Motor neuron (in vitro differentiated cells): ENCODE measurements around the gene FAM200C. TPM values are rescaled to one million over a fixed set of nuclear protein-coding genes. Genes with fewer than 3 reads are reported as not detected.

ENCODE experiments used
- ATAC-seq, 8 experiments: fragments of 200-7000 bp; cut with Tn5 transposase; replicated peaks in 6 of 8; 2 replicates each; pipeline ENCODE4 v1.8.0; 2021; ENCODE audit warnings: mild to moderate bottlenecking in 8 of 8, moderate library complexity in 8 of 8
- H3K27ac ChIP-seq, 2 donors: fragments of 250-450 bp; sonication (Bioruptor Pico); 2 replicates each; pipeline ENCODE4 v1.9.0; 2021; ENCODE audit warnings: antibody characterized with exemption in 2 of 2, mild to moderate bottlenecking in 2 of 2, moderate library complexity in 1 of 2
- H3K4me1 ChIP-seq, 2 donors: fragments of 250-450 bp; sonication (Bioruptor Pico); replicated peaks in 1 of 2; 2 replicates each; pipeline ENCODE4 v1.6.1; 2021; ENCODE audit warnings: antibody characterized with exemption in 2 of 2, mild to moderate bottlenecking in 2 of 2, moderate library complexity in 1 of 2
- H3K4me3 ChIP-seq, 5 donors: fragments of 250-450 bp; sonication (Bioruptor Pico); 2 replicates each; pipeline ENCODE4 v1.9.0; 2021; ENCODE audit warnings: antibody characterized with exemption in 5 of 5, mild to moderate bottlenecking in 5 of 5, moderate library complexity in 4 of 5
- WGBS, 10 experiments: fragments of 450-650 bp; shearing (Covaris generic); methylation state at CpG; one replicate each; pipeline ENCODE4 v1.0.0; 2022; 5-methylcytosine and 5-hydroxymethylcytosine counted together
- in situ Hi-C, 9 experiments: fragments of 400-800 bp; cut with MboI; loops; one replicate each; pipeline ENCODE4 v1.15.0; 2021; ENCODE audit warnings: low sequenced_read_pairs in 9 of 9, low pct_unique_long_range_greater_than_20kb in 2 of 9; ENCODE audit not compliant: unreplicated experiment in 9 of 9
- total RNA-seq, 8 experiments: library from RNA; unstranded; fragments of 300-600 nt; gene quantifications; 2 replicates each; pipeline versions ENCODE4 v1.2.3 to v1.2.4, GENCODE V29; 2022

The FAM200C gene
- total RNA-seq, 8 experiments from 2014 or later: 3.8 to 19.7 (median 11.6) TPM

GRCh38 chr5:160375166-160375565, 24.7 kb downstream of the FAM200C start:
- peak in 3 of 8 experiments; percentile 5 to 33 (median 18) for ATAC-seq
- in situ Hi-C loops: no loop called here
- Histone ChIP-seq H3K27ac (no peak overlapping the region), H3K4me3 (no peak overlapping the region), H3K4me1 (peaks cover 0 to 7% of the 10 kb centered on the region in 2 donors)

DNA sequence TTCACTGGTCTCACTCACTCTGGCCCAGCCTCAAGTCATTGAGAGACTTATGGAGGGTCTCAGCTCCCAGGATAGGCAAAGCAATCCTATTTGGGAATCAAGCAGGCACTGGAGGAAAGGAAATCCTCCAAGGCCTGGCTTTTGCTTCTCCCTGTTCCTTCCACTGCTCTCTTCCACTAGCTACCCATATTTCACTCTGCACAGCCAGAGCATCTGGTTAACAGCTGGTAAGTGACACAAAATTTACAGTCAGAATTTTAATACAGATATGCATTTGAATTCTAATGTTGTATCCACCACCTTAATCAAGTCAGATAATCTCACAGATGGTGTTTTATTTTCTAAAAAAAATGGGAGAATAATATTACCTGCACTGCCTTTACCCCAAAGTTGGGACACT, 28.6 kb downstream of the FAM200C start:
- in situ Hi-C loops: no loop called here
- H3K27ac ChIP-seq: no peak overlapping the region
- ATAC-seq: peak in 1 of 8 experiments; percentile 7
- no peak overlapping the region for H3K4me3 ChIP-seq
- no peaks in the 10 kb centered on the region for H3K4me1 ChIP-seq

DNA sequence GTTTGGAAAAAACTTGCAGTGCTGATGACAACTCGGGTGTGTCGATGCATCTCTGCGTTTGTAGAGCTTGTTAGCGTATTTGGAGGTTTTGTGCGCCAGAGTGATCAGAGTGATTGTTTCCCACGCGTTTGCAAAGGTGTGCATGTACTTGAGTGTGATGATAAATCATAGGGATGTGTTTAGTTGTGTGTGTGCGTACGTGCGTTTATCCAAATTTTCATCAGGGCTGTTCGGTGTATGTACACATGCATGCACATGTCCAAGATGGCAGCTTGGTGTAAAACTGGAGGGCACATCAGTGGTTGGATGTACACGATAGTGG, 29.2 kb downstream of the FAM200C start:
- ATAC-seq: peak in 2 of 8 experiments; percentile 23 to 35
- peak overlapping the region; percentile 29 to 50 (median 37) for H3K4me3 ChIP-seq
- in situ Hi-C loops: no loop called here

GRCh38 chr5:160369990-160370712, 29.7 kb downstream of the FAM200C start, which contains the start of gene C1QTNF2:
Gene C1QTNF2 (minus strand): TSS chr5:160370626. CDS start chr5:160355011, 15,615 bp downstream.
- in situ Hi-C loops: no loop called here
- peak within 1 kb of the TSS; percentile 29 to 50 (median 37) for H3K4me3 ChIP-seq
- peak; percentile 64 to 94 (median 86) for ATAC-seq
- no peaks in the 10 kb centered on the region for H3K4me1 ChIP-seq
- 0 to 50% (median 10%) methylated on average over 2 to 22 of the region's 45 CpGs; no CpG with 5 or more reads in 1 of the 10 experiments for WGBS, 10 experiments
- no peak within 1 kb of the TSS for H3K27ac ChIP-seq

More for the DNA sequence above, 29.2 kb downstream of the FAM200C start:
- Histone ChIP-seq H3K4me1 (no peaks in the 10 kb centered on the region), H3K27ac (no peak overlapping the region)
- 0 to 100% (median 20%) methylated on average over 1 to 12 of the region's 12 CpGs; no CpG with 5 or more reads in 3 of the 10 experiments for WGBS, 10 experiments

DNA sequence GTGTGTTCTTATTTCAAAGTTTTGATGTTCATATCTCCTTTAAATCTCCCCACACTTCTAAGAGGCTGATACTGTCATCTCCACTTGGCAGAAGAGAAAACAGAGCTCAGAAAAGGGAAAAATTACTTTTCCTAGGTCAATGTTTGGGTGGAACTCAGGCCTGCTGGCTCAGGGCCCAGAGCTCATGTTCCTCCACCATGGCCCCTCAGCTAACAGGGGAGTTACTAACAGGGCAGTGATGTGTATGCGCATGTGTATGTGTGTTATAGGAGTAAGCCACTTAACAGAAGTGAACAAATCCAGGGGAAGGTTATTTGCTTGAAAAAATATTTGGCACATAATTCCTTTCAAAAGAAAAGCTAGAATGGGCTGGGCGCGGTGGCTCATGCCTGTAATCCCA, 32.0 kb downstream of the FAM200C start:
- peak in 3 of 8 experiments; percentile 68 to 69 (median 69) for ATAC-seq
- Histone ChIP-seq H3K4me1 (peaks cover 8 to 9% of the 10 kb centered on the region in 2 donors), H3K27ac (no peak overlapping the region), H3K4me3 (no peak overlapping the region)
- in situ Hi-C loops: no loop called here
- 94 to 100% (median 98%) methylated on average over 1 to 3 of the region's 3 CpGs; no CpG with 5 or more reads in 6 of the 10 experiments for WGBS, 10 experiments

DNA sequence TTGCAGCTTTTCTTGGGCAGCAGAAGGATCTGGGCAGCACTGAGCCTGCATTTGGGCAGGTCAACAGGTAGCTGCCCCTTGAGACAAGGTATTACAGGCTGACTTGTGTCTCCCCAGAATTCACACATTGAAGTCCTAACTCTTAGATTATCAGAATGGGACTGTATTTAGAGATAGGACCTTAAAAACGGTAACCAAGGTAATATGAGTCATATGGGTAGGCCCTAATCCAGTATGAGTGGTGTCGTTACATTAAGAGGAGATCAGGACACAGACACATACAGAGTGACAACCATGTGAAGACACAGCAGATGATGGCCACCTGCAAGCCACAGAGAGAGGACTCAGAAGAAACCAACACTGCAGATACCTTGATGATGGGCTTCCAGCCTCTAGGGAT, 32.6 kb downstream of the FAM200C start:
- Histone ChIP-seq H3K27ac (no peak overlapping the region), H3K4me3 (no peak overlapping the region), H3K4me1 (peaks cover 8 to 9% of the 10 kb centered on the region in 2 donors)
- 33 to 85% (median 81%) methylated on average over 1 to 2 of the region's 2 CpGs; no CpG with 5 or more reads in 6 of the 10 experiments for WGBS, 10 experiments
- in situ Hi-C loops: no loop called here
- ATAC-seq: no peak

- Histone ChIP-seq H3K4me3 (no peak overlapping the region), H3K27ac (no peak overlapping the region), H3K4me1 (peaks cover 8 to 9% of the 10 kb centered on the region in 2 donors)
- WGBS, 10 experiments: 69 to 100% (median 91%) methylated on average over 2 of the region's 2 CpGs; no CpG with 5 or more reads in 2 of the 10 experiments
- ATAC-seq: no peak
- in situ Hi-C loops: no loop called here
These were observed 33.6 kb downstream of the FAM200C start for GRCh38 chr5:160366230-160366629.

GRCh38 chr5:160363660-160364395, 36.0 kb downstream of the FAM200C start:
- WGBS, 10 experiments: 10 to 100% (median 59%) methylated on average over 1 to 10 of the region's 13 CpGs
- Histone ChIP-seq H3K4me1 (peaks cover 8 to 9% of the 10 kb centered on the region in 2 donors), H3K27ac (no peak overlapping the region), H3K4me3 (no peak overlapping the region)
- in situ Hi-C loops: no loop called here
- peak in 6 of 8 experiments; percentile 6 to 90 (median 68) for ATAC-seq

GRCh38 chr5:160363211-160363610, 36.6 kb downstream of the FAM200C start:
- peak in 1 of 8 experiments; percentile 6 for ATAC-seq
- Histone ChIP-seq H3K27ac (no peak overlapping the region), H3K4me1 (peaks cover 8 to 9% of the 10 kb centered on the region in 2 donors), H3K4me3 (no peak overlapping the region)
- in situ Hi-C loops: no loop called here
- 61 to 100% (median 93%) methylated on average over 1 to 3 of the region's 3 CpGs; no CpG with 5 or more reads in 3 of the 10 experiments for WGBS, 10 experiments

GRCh38 chr5:160361624-160362228, 38.1 kb downstream of the FAM200C start:
- Histone ChIP-seq H3K4me3 (no peak overlapping the region), H3K27ac (no peak overlapping the region), H3K4me1 (peaks cover 14 to 16% of the 10 kb centered on the region in 2 donors)
- ATAC-seq: no peak
- 0 to 100% (median 74%) methylated on average over 1 to 9 of the region's 9 CpGs; no CpG with 5 or more reads in 3 of the 10 experiments for WGBS, 10 experiments
- in situ Hi-C loops: no loop called here

- WGBS, 10 experiments: 0 to 100% (median 66%) methylated on average over 1 to 3 of the region's 3 CpGs; no CpG with 5 or more reads in 2 of the 10 experiments
- H3K4me3 ChIP-seq: no peak overlapping the region
- in situ Hi-C loops: no loop called here
- peak in 1 of 8 experiments; percentile 20 for ATAC-seq
- H3K27ac ChIP-seq: no peak overlapping the region
- H3K4me1 ChIP-seq: peaks cover 16% of the 10 kb centered on the region in 2 donors
These were observed 39.5 kb downstream of the FAM200C start for GRCh38 chr5:160360310-160360709.

- H3K4me3 ChIP-seq: no peak overlapping the region
- 43 to 100% (median 90%) methylated on average over 2 to 3 of the region's 4 CpGs; no CpG with 5 or more reads in 7 of the 10 experiments for WGBS, 10 experiments
- in situ Hi-C loops: no loop called here
- peak in 3 of 8 experiments; percentile 34 to 74 (median 56) for ATAC-seq
- H3K4me1 ChIP-seq: peaks cover 16% of the 10 kb centered on the region in 2 donors
- no peak overlapping the region for H3K27ac ChIP-seq
These were observed 40.0 kb downstream of the FAM200C start for GRCh38 chr5:160359816-160360215.

DNA sequence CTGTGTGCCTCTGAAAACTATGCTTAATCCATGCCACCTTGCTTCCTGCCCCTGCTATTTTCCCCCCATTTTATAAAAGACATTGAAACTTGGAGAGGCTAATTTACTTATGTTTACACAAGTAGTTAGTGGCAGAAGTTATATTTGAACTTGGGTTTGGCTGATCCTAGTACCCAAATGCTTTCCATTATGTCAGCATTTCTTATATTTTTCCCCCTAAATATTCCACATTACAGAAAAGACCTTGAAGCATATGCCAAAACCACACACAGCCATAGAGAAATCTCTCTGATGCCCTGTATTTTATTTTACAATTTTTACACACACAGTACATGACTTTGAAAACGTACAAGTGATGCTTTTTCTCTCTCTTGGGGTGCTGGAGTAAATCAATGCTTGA, 40.6 kb downstream of the FAM200C start:
- H3K27ac ChIP-seq: no peak overlapping the region
- H3K4me3 ChIP-seq: no peak overlapping the region
- H3K4me1 ChIP-seq: peaks cover 16% of the 10 kb centered on the region in 2 donors
- no peak for ATAC-seq
- in situ Hi-C loops: no loop called here
- WGBS, 10 experiments: 0 to 33% (median 0%) methylated on average over 1 of the region's 1 CpG; no CpG with 5 or more reads in 2 of the 10 experiments
